SK-MEL-5 (cell line): ENCODE results near the gene PEX6. TPM values are rescaled to one million over a fixed set of nuclear protein-coding genes. Genes with fewer than 3 reads are reported as not detected.
"Not testable (repeated sequence)": the region's sequence is repeated elsewhere in the genome, so short reads cannot be mapped to it uniquely, and the experiment has no call there.

Experiments
- DNase-seq: peaks from one replicate; pipeline ENCODE4 v3.0.0-alpha.2; 2016; ENCODE audit warnings: low read depth, low spot score
- in situ Hi-C: cut with HindIII; loops from 2 replicates; pipeline ENCODE4 v1.10.0; 2016; ENCODE audit warnings: low sequenced_read_pairs, high pct_unique_total_duplicates, low pct_unique_long_range_greater_than_20kb
- total RNA-seq: library from RNA; depleted of rRNA; stranded (reverse); fragments of >200 nt; shearing (Covaris generic); gene quantifications from 2 replicates; pipeline ENCODE4 v1.2.3, GENCODE V29; 2014

The PEX6 gene
- total RNA-seq, 1 experiment from 2014 or later = 15.2 TPM

- in situ Hi-C loops, DNase-seq: not testable (repeated sequence)
Observed at GRCh38 chr6:42954405-42954804, 24.6 kb downstream of the PEX6 start.

GRCh38 chr6:42952389-42952788 is 26.6 kb downstream of the PEX6 start:
- no peak for DNase-seq
- in situ Hi-C loops = no loop called here

GRCh38 chr6:42947950-42948349 is 31.0 kb downstream of the PEX6 start:
- DNase-seq = no peak
- in situ Hi-C loops = no loop called here

GRCh38 chr6:42942444-42942843 is 36.5 kb downstream of the PEX6 start:
- no peak for DNase-seq
- in situ Hi-C loops = no loop called here

GRCh38 chr6:42941356-42941755 is 37.6 kb downstream of the PEX6 start:
- not testable (repeated sequence) for DNase-seq

GRCh38 chr6:42940493-42941045 is 38.4 kb downstream of the PEX6 start:
- in situ Hi-C loops = no loop called here

More at GRCh38 chr6:42941356-42941755, 37.6 kb downstream of the PEX6 start:
- in situ Hi-C loops = not testable (repeated sequence)

GRCh38 chr6:42939810-42940167 is 39.2 kb downstream of the PEX6 start:
- in situ Hi-C loops = no loop called here
- DNase-seq = no peak

More at GRCh38 chr6:42940493-42941045, 38.4 kb downstream of the PEX6 start:
- DNase-seq = no peak

- no peak for DNase-seq
- in situ Hi-C loops = no loop called here
Observed at GRCh38 chr6:42938987-42939809, 39.8 kb downstream of the PEX6 start.

GRCh38 chr6:42938428-42938796 is 40.6 kb downstream of the PEX6 start:
- no peak for DNase-seq
- in situ Hi-C loops = no loop called here

GRCh38 chr6:42937548-42938427 is 41.2 kb downstream of the PEX6 start:
- no peak for DNase-seq
- in situ Hi-C loops = no loop called here

GRCh38 chr6:42936398-42936797 is 42.6 kb downstream of the PEX6 start:
- DNase-seq = no peak
- in situ Hi-C loops = no loop called here

- in situ Hi-C loops = no loop called here
- DNase-seq = no peak
Observed at GRCh38 chr6:42935322-42935721, 43.7 kb downstream of the PEX6 start.

- no peak for DNase-seq
- in situ Hi-C loops = no loop called here
Observed at GRCh38 chr6:42933205-42933604, 45.8 kb downstream of the PEX6 start.

- in situ Hi-C loops = no loop called here
- no peak for DNase-seq
Observed at GRCh38 chr6:42932412-42932811, 46.6 kb downstream of the PEX6 start.

- no peak for DNase-seq
Observed at GRCh38 chr6:42929821-42930360, 49.1 kb downstream of the PEX6 start.

GRCh38 chr6:42928986-42929820 is 49.8 kb downstream of the PEX6 start, which contains the start of gene CNPY3:
CNPY3 (plus strand) TSS chr6:42929480; CDS start chr6:42929571, 91 bp downstream.
- peak; percentile 98 for DNase-seq
- in situ Hi-C loops = no loop called here

More at GRCh38 chr6:42929821-42930360, 49.1 kb downstream of the PEX6 start:
- in situ Hi-C loops = no loop called here

GRCh38 chr6:42925248-42925857 is 53.6 kb downstream of the PEX6 start:
- in situ Hi-C loops = no loop called here

More at GRCh38 chr6:42925248-42925857, 53.6 kb downstream of the PEX6 start:
- no peak for DNase-seq
